GM21390 (cell line): ENCODE data around the gene VDR.
"Not testable (repeated sequence)": the region's sequence is repeated elsewhere in the genome, so short reads cannot be mapped to it uniquely, and the experiment has no call there.

Source experiments
- ATAC-seq: cut with Tn5 transposase; IDR thresholded peaks from one replicate; pipeline ENCODE4 v1.9.1; 2021; ENCODE audit not compliant: unreplicated experiment

Gene VDR

GRCh38 chr12:47851303-47851952 is 53.4 kb downstream of the VDR start:
- no peak for ATAC-seq

- no peak for ATAC-seq
Observed at GRCh38 chr12:47850153-47851084, 54.4 kb downstream of the VDR start.

- no peak for ATAC-seq
Observed at GRCh38 chr12:47849261-47849660, 55.5 kb downstream of the VDR start.

GRCh38 chr12:47848853-47849252 is 55.9 kb downstream of the VDR start:
- ATAC-seq, result no peak

GRCh38 chr12:47846294-47846996 is 58.3 kb downstream of the VDR start:
- ATAC-seq, result no peak

GRCh38 chr12:47845081-47845480 is 59.7 kb downstream of the VDR start:
- ATAC-seq, result no peak

DNA sequence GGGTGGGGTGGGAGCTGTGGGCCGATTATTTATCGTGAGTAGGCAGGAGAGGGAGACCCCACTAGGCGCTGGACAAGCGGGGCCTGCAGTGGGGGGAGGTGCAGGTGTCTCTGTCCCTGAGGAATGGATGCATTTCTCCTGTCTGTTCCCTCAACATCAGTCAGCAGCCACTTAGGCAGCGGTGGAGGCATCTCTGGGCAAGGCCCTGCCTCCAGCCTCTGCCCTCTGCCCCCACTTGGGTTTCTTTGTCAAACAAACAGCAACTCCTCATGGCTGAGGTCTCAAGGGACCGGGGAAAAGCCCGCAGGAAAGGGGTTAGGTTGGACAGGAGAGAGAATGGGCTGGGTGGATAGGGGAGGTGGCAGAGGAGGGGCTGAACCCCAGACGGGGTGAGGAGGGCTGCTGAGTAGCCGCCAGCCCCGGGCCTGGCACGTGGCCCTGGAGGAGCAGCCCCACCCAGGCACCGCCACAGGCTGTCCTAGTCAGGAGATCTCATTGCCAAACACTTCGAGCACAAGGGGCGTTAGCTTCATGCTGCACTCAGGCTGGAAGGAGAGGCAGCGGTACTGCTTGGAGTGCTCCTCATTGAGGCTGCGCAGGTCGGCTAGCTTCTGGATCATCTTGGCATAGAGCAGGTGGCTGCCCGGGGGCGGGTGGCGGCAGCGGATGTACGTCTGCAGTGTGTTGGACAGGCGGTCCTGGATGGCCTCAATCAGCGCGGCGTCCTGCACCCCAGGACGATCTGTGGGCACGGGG is 60.4 kb downstream of the VDR start:
- ATAC-seq, result no peak

DNA sequence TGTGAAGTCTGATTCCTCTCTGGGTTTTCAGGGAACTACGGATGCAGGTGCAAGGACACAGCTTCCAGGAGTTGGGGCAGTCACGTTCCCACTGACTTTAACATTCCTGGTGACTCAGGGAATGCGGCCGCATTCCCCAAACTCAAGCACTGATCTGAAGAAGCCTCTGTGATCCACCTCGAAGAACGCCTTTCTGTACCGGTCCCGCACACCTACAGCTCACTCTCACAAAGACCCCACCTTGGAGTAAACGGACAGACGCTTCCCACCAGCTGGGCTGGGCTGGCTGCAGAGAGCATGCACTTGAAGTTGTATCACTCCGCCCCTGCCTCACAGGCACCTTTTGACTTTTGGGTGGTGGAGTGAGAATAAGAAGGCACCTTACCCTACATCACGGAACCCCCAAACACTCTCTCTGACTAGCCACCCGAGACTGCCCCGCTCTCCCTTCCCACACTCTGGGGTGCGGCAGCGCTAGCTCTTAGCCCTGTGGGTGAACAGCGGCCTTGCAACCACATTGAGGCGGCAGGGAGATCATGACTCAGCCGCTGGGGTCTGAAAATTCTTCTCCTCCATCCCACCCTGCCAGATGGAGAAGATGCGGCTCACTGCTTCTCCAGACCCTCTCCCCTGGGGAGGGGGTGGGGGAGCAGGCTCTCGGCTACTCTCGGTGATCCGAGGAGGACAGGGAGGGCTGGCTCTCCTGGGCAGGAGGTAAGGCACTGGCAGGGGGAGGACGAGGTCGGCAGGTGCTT is 61.4 kb downstream of the VDR start:
- ATAC-seq, result no peak

- not testable (repeated sequence) for ATAC-seq
Observed at GRCh38 chr12:47842543-47842942, 62.3 kb downstream of the VDR start.

GRCh38 chr12:47841910-47842309 is 62.9 kb downstream of the VDR start:
- ATAC-seq, result no peak

- no peak for ATAC-seq
Observed at GRCh38 chr12:47841501-47841900, 63.3 kb downstream of the VDR start.

GRCh38 chr12:47840571-47840970 is 64.2 kb downstream of the VDR start:
- ATAC-seq, result no peak

GRCh38 chr12:47839214-47839876 is 65.4 kb downstream of the VDR start:
- no peak for ATAC-seq

DNA sequence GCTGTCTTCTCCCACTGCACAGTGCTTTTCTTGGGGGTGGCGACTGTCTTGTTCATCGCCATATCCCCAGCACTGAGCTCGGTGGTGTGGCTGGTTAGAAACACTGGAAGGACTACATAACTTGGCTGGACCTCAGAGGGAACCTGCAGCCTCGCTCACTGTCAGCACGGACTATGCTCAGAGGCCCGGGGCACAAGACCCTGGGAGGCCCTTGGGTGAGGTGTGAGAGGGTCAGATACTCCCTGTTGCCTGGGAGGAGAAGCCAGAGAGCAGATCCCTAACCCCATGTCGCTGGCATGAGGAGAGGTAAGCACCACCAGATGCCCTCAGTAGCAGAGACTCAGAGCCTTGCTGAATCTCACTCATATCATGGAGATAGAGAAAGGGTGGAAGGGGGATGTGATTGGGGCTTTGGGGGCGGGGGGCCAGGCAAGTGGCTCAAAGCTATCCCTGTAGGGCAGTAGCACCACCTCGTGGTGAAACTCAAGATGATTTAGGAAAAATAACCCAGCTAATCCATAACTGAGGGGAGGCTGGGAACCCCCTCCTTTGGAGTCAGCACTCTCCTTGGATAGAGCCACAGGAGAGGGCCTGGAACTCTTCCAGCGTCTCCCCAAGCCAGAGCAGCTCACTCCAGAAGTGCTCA is 66.4 kb downstream of the VDR start:
- no peak for ATAC-seq

DNA sequence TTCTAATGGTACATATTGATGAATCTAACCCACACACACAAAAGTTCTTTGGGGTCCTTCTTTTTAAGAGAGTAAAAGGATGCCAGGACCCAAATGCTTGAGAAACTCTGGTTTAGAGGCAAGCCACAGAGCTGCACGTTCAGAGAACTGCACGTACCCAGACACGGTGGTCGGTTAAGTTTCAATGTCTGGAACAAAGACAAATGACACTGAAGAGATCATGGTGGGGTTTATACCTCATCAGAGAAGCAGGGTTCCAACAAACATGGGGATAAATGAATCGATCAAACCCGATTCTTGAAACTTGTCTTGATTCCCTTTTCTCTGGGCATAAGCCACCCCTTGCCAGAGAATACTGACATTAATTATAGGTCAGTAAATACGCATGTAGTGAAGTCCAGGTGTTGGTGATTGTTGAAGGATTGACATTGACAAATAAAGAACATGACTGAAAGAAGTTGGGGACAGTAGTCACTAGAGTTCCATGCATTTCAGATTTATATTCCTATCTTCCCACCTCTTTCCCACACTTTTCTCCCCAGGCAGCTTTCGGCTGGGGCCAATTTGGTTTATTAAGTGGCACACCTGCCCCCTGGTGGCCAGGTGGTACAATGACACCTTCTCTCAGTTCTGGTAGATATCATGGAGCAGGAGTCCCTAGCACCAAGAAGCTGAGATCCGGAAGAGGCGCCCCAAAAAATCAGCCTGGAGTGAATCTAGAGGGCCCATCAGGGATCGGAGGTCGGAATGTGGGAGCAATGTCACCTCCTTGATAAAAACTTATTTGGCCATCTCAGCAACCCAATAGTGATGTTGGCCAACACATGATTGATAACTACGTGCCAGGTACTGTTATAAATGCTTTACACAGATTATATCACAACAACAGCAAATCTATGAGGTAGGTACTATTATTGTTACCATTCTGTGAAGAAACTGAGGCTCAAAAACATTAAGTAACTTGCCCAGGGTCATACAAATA is 67.3 kb downstream of the VDR start:
- no peak for ATAC-seq

- ATAC-seq, result no peak
Observed at GRCh38 chr12:47835831-47836155, 69.0 kb downstream of the VDR start.

DNA sequence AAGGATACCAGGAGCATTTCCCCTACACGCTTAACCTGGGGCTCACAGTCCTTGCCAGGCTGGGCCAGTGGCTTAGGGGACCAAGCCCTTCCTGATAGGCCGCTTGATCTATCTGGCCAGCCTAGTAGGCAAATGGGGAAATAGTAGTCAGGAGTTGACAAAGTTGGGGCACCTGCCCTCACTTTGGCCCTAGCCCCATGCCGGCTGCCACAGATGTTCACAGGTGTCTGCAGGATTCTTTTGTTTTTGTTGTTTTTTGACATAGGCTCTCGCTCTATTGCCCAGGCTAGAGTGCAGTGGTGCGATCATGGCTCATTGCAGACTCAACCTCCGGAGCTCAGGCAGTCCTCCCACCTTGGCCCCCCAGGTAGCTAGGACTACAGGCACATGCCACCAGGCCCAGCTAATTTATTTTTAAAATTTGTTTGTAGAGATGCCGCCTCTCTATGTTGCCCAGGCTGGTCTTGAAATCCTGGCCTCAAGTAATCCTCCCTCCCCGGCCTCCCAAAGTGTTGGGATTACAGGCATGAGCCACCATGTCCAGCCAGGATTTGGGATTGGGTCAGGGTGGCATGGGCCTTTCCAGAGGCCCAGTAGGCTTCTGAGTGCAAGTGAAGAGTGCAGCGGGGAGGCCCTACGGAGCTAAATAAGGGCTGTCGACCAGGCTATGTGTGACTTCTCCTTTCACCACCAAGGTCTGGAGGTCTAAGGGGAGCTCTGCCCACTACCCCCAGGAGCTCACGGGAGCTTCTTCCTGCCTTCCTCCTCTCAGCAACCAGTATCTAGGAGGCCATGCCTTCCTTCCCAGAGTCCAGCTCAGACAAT is 69.6 kb downstream of the VDR start:
- ATAC-seq, result no peak
